ENCODE results near the gene FRMD3.
A peak's percentile ranks its signal among the peaks of the same experiment; 100 is the strongest.

FRMD3 gene

GRCh38 chr9:83471241-83471640 is 67.0 kb downstream of the FRMD3 start:
- no peak for DNase-seq

GRCh38 chr9:83469722-83470121 is 68.5 kb downstream of the FRMD3 start:
- no peak for DNase-seq

- no peak for DNase-seq
Measured at GRCh38 chr9:83468821-83469220, 69.4 kb downstream of the FRMD3 start.

- no peak for DNase-seq
Measured at GRCh38 chr9:83466877-83467276, 71.3 kb downstream of the FRMD3 start.

GRCh38 chr9:83466351-83466750 is 71.8 kb downstream of the FRMD3 start:
- DNase-seq = no peak

- DNase-seq = no peak
Measured at GRCh38 chr9:83459830-83460229, 78.4 kb downstream of the FRMD3 start.

GRCh38 chr9:83458530-83458929 is 79.7 kb downstream of the FRMD3 start:
- DNase-seq = no peak

- DNase-seq = no peak
Measured at GRCh38 chr9:83457005-83457404, 81.2 kb downstream of the FRMD3 start.

- DNase-seq = no peak
Measured at GRCh38 chr9:83456226-83456625, 82.0 kb downstream of the FRMD3 start.

- no peak for DNase-seq
Measured at GRCh38 chr9:83454076-83454475, 84.1 kb downstream of the FRMD3 start.

- DNase-seq = peak; percentile 65
Measured at GRCh38 chr9:83451308-83451707, 86.9 kb downstream of the FRMD3 start.

GRCh38 chr9:83449983-83450382 is 88.2 kb downstream of the FRMD3 start:
- no peak for DNase-seq

- DNase-seq = no peak
Measured at GRCh38 chr9:83449166-83449565, 89.0 kb downstream of the FRMD3 start.

GRCh38 chr9:83448626-83449025 is 89.6 kb downstream of the FRMD3 start:
- no peak for DNase-seq

GRCh38 chr9:83447351-83447750 is 90.8 kb downstream of the FRMD3 start:
- no peak for DNase-seq

GRCh38 chr9:83445703-83446265 is 92.4 kb downstream of the FRMD3 start:
- DNase-seq = no peak

GRCh38 chr9:83444110-83444509 is 94.1 kb downstream of the FRMD3 start:
- no peak for DNase-seq

GRCh38 chr9:83441390-83441789 is 96.8 kb downstream of the FRMD3 start:
- DNase-seq = no peak

- DNase-seq = no peak
Measured at GRCh38 chr9:83440641-83441040, 97.6 kb downstream of the FRMD3 start.

GRCh38 chr9:83435301-83435700 is 102.9 kb downstream of the FRMD3 start:
- DNase-seq = no peak

GRCh38 chr9:83434254-83434653 is 103.9 kb downstream of the FRMD3 start:
- DNase-seq = no peak

- no peak for DNase-seq
Measured at GRCh38 chr9:83433846-83434245, 104.4 kb downstream of the FRMD3 start.

GRCh38 chr9:83432877-83433550 is 105.2 kb downstream of the FRMD3 start:
- no peak for DNase-seq

GRCh38 chr9:83432104-83432627 is 106.0 kb downstream of the FRMD3 start:
- no peak for DNase-seq
